Measurements from ENCODE around the gene RAB12. TPM values are rescaled to one million over a fixed set of nuclear protein-coding genes. Genes with fewer than 3 reads are reported as not detected.

Gene RAB12
- total and polyA plus RNA-seq, 2 of the 13 experiments (the other 11 are each of a cell fraction or from before 2014, with no cell fraction given), result 9.5 to 25.3 TPM

DNA sequence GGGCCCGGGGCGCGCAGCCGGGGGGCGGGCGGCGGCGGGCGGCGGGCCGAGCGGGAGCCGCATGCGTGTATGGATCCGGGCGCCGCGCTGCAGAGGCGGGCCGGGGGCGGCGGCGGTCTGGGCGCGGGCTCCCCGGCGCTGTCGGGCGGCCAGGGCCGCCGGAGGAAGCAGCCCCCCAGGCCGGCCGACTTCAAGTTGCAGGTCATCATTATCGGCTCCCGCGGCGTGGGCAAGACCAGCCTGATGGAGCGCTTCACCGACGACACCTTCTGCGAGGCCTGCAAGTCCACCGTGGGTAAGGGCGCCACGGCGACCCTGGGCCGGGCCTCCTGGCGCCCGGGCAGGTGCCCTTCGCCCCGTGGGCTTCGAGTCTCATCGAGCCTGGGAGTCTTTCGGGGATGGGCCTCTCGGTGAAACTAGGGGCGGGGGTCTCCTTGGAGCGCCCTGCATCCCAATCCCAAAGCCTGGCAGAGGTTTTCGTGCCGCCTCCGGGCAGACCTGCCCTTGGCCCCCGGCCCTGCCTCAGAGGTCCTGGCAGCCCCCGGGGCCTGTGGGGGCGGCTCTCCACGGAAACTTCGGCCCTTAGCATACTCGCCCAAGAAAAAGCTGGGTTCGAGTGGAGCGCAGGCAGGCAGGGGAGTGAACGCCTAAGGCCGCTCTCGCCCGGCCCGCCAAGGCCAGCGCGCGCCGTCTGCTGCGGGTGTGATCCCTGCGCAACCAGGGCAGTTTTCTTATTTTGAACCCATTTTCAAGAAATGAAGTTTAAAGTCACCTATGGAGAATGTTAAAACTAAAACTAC lies 622 bp downstream of the RAB12 start (continued):
- TF ChIP-seq, protein P1, sequence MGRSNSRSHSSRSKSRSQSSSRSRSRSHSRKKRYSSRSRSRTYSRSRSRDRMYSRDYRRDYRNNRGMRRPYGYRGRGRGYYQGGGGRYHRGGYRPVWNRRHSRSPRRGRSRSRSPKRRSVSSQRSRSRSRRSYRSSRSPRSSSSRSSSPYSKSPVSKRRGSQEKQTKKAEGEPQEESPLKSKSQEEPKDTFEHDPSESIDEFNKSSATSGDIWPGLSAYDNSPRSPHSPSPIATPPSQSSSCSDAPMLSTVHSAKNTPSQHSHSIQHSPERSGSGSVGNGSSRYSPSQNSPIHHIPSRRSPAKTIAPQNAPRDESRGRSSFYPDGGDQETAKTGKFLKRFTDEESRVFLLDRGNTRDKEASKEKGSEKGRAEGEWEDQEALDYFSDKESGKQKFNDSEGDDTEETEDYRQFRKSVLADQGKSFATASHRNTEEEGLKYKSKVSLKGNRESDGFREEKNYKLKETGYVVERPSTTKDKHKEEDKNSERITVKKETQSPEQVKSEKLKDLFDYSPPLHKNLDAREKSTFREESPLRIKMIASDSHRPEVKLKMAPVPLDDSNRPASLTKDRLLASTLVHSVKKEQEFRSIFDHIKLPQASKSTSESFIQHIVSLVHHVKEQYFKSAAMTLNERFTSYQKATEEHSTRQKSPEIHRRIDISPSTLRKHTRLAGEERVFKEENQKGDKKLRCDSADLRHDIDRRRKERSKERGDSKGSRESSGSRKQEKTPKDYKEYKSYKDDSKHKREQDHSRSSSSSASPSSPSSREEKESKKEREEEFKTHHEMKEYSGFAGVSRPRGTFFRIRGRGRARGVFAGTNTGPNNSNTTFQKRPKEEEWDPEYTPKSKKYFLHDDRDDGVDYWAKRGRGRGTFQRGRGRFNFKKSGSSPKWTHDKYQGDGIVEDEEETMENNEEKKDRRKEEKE (IDR thresholded peaks at IDR 0.05), result no peak
- no peak for TF ChIP-seq ZNF510 (CRISPR knock-in tag; IDR thresholded peaks at IDR 0.05; ENCODE audit: low read depth)
- TF ChIP-seq CCAR2 (optimal IDR thresholded peaks at IDR 0.05; ENCODE audit: low read depth, low read length), result no peak
- no peak for TF ChIP-seq ZSCAN21 (CRISPR knock-in tag; IDR thresholded peaks at IDR 0.05; ENCODE audit: borderline replicate concordance)
- TF ChIP-seq ZC3H13 (CRISPR knock-in tag; IDR thresholded peaks at IDR 0.05), result no peak
- no peak for TF ChIP-seq ZNF230 (CRISPR knock-in tag; IDR thresholded peaks at IDR 0.05)
- TF ChIP-seq RFX1 (IDR thresholded peaks at IDR 0.05), result no peak
- TF ChIP-seq, protein P2, sequence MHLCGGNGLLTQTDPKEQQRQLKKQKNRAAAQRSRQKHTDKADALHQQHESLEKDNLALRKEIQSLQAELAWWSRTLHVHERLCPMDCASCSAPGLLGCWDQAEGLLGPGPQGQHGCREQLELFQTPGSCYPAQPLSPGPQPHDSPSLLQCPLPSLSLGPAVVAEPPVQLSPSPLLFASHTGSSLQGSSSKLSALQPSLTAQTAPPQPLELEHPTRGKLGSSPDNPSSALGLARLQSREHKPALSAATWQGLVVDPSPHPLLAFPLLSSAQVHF (CRISPR knock-in tag; IDR thresholded peaks at IDR 0.05), result no peak
- no peak for TF ChIP-seq NFE2 (CRISPR knock-in tag; IDR thresholded peaks at IDR 0.05)
- TF ChIP-seq, protein P3, sequence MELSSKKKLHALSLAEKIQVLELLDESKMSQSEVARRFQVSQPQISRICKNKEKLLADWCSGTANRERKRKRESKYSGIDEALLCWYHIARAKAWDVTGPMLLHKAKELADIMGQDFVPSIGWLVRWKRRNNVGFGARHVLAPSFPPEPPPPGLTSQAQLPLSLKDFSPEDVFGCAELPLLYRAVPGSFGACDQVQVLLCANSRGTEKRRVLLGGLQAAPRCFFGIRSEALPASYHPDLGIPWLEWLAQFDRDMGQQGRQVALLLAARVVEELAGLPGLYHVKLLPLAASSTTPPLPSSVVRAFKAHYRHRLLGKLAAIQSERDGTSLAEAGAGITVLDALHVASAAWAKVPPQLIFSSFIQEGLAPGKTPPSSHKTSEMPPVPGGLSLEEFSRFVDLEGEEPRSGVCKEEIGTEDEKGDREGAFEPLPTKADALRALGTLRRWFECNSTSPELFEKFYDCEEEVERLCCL (CRISPR knock-in tag; IDR thresholded peaks at IDR 0.05; ENCODE audit: borderline replicate concordance), result no peak
- TF ChIP-seq ZNF781 (CRISPR knock-in tag; IDR thresholded peaks at IDR 0.05; ENCODE audit: borderline replicate concordance, not compliant biosample characterization), result no peak
- TF ChIP-seq GATAD2A (CRISPR knock-in tag; IDR thresholded peaks at IDR 0.05), result no peak
- no peak for TF ChIP-seq HOXA5 (CRISPR knock-in tag; IDR thresholded peaks at IDR 0.05)
- no peak for TF ChIP-seq RBAK (CRISPR knock-in tag; IDR thresholded peaks at IDR 0.05)
- TF ChIP-seq MATR3 (CRISPR knock-in tag; IDR thresholded peaks at IDR 0.05), result no peak
- no peak for TF ChIP-seq MXD4 (CRISPR knock-in tag; IDR thresholded peaks at IDR 0.05)
- no peak for TF ChIP-seq FOXK2 (IDR thresholded peaks at IDR 0.05)
- TF ChIP-seq CBX1 (IDR thresholded peaks at IDR 0.05; ENCODE audit: low read depth), result no peak

Data from HepG2 (cell line).